ENCODE data around the gene LOX. TPM values are rescaled to one million over a fixed set of nuclear protein-coding genes. Genes with fewer than 3 reads are reported as not detected.
A peak's percentile ranks its signal among the peaks of the same experiment; 100 is the strongest.
"Not testable (repeated sequence)": the region's sequence is repeated elsewhere in the genome, so short reads cannot be mapped to it uniquely, and the experiment has no call there.

LOX gene
- total RNA-seq, 1 experiment from 2014 or later: 59.7 TPM

DNA sequence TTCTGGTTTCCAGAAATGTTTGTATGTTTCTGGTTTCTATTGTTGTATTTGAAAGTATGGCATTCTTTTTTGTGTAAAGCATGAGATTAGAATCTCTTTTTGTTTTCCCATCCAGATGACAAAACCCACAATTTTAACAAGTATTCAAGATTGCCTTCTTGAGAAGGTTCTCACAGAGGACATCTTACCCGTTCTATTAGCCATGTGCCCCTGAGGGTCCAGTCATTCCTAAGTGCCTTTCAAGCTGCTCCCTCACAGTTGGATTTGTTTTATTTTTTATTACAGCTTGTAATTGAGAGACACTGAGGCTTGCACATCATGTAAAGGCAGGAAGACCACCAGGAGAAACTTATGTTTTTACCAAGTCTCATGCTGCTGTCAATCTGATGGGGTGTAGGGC is 19.3 kb upstream of the LOX start:
- no peak for DNase-seq (ENCODE audit: low read depth)

DNA sequence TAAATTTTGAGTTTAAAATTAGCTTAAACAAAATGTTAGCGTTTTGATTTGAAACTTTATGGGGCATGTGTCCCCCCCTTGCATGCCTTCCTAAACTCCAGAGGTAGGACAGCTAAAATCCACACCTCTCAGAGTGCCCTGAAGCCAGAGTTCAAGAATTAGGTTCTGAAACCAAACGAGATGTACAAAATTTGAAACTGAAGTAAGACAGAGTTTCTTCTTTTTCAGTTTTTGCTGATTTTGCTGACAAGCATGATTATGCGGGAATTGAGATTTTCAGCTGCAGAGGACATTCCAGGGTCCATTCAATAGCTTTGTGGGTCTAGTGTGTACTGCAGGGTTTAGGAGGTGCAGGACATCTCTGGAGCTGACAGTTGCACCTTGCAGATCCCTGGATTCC is 17.1 kb upstream of the LOX start:
- no peak for DNase-seq (ENCODE audit: low read depth)

DNA sequence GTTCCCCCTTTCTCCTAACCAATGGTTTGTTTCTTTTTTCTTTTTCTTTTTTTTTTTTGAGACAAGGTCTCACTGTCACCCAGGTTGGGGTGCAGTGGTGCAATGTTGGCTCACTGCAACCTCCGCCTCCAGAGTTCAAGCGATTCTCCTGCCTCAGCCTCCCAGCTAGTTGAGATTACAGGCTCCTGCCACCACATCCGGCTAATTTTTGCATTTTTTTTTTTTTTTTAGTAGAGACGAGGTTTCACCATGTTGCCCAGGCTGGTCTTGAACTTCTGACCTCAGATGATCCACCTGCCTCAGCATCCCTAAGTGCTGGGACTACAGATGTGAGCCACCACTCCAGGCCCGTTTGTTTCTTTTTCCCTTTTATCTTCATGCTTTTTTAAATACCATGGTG is 16.2 kb upstream of the LOX start:
- not testable (repeated sequence) for DNase-seq (ENCODE audit: low read depth)

GRCh38 chr5:122093415-122094180 is 15.5 kb upstream of the LOX start:
- DNase-seq (ENCODE audit: low read depth): no peak

DNA sequence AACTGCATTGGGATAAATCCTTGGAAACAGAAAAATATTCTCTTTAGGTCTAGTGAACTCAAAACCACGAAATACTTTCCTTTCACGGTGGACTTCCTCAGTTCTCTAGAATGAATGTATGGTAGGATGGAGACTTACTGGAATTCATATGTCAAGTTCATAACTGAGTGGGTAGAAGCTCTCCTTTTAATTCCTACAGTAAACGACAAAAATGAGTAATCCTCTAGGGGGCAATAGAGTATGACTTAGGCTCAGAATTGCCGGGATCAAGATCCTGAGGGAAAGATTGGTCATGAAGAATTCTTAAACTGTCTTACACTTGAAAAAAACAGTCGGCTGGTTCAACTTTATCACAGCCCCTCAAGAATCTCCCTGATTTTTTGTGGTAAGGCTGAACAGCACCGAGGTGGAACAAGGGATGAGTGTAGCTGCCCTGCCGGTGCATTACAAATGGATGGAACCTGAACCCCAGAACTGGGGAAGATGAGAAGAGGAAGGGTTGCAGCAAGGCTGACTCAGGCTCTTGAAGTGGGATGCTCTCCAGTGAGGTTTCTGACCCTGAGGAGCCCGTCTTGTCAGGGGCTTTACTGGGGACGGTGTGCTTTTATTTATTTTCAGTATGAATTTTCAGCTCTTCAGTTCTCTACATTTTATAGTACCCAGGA is 14.0 kb upstream of the LOX start:
- DNase-seq (ENCODE audit: low read depth): peak; percentile 60

DNA sequence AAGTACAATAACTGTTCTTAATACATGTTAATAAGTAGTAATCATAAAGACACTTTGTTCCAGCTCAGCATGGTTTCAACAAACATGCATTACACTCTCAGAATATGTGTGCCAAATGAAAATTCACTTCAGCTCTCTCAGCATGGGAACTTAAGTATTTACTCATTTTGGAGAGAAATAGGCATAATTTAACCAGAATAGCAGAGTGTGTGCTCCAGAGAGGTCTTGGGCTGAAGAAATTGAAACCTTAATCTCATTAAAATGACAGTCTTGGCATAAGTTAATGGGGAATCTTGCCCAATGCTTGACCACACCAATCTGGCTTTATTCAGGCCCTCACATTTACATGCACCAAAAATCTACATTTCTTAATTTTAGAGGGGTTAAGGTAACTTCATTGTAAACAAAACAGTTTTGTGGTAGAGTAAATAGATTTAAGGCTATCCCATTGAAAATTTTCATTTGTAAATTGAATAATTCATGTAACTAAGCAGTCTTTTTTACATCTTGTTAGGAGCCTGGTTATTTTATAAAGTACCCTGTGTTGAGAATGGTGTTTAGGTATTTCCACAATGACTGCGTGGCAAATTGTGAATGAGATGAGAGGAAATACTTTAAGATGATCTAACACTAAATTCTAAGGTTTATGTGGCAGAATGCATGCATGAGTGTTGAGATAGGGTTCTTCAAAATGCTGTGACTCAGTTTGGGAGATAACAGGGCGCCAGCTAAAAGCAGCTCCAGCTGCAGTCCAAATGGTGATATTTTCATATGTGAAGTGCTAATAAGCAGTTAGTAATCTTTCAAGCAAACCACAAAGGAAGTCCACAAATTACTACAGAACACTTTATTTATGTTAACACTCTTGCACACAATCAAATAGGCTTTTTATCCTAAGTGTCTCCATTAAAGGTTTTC is 11.3 kb upstream of the LOX start:
- peak; percentile 90 for DNase-seq (ENCODE audit: low read depth)

GRCh38 chr5:122085041-122085440 is 7.0 kb upstream of the LOX start:
- DNase-seq (ENCODE audit: low read depth): no peak

GRCh38 chr5:122083535-122083934 is 5.5 kb upstream of the LOX start:
- no peak for DNase-seq (ENCODE audit: low read depth)

DNA sequence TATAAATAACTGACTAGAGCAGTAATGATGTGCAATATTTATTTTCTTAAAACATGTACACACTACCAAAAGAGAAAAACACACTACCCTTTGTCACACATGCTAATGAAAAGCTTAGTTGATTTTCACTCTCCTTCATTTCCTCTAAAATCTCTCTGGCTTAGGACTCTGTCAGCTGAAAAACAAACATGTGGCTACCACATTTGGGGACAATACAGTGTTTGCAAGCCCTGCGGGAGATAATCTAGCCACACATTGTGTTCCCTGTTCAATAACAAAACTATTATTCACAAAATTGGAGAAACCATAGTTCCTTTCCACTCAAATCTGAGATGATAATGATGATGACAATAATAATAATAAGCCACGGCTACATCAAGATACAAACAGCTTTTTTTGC is 3.5 kb upstream of the LOX start:
- no peak for DNase-seq (ENCODE audit: low read depth)

DNA sequence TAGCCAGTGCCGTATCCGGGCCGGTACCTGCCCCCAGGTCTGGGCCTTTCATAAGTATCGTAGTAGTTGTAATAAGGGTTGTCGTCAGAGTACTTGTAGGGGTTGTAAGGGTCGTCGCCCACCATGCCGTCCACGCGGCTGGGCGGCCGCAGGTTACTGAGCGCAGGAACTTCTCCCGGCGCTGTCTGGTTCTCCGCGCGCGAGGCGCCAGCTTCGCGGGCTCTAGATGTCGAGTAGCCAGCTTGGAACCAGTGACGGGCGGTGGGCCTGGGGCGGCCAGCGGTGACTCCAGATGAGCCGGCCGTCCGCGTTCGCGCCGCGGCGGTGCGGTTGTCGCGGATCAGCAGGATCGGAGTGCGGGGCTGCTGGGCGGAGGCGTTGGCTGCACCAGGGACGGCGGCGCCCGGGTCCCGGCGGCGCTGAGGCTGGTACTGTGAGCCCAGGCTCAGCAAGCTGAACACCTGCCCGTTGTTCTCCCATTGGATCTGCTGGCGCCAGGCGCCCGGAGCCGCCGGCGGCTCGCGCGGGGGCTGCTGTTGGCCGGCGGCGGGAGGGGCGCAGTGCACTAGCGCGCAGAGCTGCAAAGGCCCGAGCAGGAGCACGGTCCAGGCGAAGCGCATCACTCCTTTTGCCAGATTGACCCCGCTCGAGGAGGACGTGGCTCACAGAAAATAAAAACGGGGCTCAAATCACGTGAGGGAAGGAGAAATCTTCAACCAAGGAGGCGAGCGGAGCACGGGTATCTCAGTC is 518 bp downstream of the LOX start:
- peak; percentile 63 for DNase-seq (ENCODE audit: low read depth)

GRCh38 chr5:122076669-122077365 is 1.2 kb downstream of the LOX start:
- peak; percentile 90 for DNase-seq (ENCODE audit: low read depth)

DNA sequence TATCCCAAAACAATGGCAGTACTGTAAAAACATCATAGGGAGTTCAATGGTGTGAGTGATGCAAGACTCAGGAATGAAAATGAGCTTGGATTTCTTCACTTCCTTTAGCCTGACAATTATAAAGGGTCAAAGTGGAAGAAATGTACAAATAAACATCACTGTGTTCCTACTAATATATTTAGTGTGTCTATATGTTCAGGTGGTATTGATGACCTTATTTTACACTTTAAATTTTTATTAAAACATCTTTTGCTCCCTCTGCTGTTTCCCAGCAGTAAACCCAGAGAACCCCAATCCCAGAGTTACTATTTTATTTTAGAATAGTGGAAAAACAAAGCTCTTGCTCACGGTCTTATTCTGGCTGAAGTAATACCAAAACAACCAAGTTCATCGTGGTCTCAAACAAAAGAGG is 2.0 kb downstream of the LOX start:
- peak; percentile 30 for DNase-seq (ENCODE audit: low read depth)

- no peak for DNase-seq (ENCODE audit: low read depth)
Observed at GRCh38 chr5:122073864-122074263, 4.2 kb downstream of the LOX start.

GRCh38 chr5:122073018-122073417 is 5.0 kb downstream of the LOX start:
- no peak for DNase-seq (ENCODE audit: low read depth)

DNA sequence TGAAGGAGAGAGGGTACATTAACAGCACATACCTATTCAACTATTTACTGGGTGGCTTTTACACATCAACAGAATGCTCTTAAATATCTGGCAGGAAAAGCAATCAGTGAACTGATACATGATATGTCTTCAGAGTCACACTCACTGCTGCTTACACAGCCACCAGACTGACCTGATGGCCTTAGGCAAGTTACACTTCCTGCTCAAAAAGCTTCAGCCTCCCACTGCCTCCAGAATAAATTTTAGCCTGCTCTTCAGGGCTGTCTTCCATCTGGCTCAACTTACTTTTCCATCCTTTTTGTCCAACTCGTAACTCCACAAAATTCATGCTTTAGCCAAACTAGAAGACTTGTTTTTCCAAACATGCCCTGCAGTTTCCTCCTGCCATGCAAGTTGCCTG is 10.7 kb downstream of the LOX start:
- no peak for DNase-seq (ENCODE audit: low read depth)

DNA sequence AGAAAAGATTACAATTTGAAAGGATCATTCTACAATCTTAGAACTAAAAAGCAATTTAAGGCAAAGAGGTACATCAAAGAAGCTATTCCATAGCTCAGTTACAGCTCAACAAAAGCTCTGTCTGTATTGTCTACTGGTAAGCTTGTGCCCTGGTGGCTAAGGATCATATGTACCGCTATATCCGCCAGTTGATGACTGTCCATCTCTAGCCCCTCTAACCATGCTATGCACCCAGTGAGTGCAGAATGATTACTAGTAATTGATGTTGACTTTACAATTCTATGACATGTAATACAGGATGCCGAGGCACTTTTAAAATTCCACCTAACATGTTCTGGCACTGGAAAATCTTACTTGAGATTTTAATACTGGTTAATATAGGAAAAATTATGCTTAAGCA is 13.1 kb downstream of the LOX start:
- no peak for DNase-seq (ENCODE audit: low read depth)

GRCh38 chr5:122063836-122064235 is 14.2 kb downstream of the LOX start:
- no peak for DNase-seq (ENCODE audit: low read depth)

DNA sequence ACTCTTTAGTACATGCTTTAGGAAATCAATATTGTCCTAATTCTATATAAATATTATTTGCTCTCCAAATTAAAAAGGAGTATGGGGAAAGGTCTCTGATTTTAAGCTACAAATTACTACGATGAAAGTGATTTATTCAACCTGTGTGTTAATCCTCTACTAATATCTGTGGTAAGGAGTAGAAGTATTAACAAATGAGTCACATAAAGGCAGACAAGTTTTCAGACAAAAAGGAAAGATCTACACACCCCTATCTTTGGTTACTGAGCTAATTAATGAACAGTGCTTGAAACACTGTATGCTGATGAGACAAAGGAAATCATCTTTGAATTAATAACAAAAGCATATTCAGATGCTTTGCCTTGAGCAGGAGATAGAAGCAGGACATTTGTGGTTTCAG is 15.9 kb downstream of the LOX start:
- DNase-seq (ENCODE audit: low read depth): no peak

DNA sequence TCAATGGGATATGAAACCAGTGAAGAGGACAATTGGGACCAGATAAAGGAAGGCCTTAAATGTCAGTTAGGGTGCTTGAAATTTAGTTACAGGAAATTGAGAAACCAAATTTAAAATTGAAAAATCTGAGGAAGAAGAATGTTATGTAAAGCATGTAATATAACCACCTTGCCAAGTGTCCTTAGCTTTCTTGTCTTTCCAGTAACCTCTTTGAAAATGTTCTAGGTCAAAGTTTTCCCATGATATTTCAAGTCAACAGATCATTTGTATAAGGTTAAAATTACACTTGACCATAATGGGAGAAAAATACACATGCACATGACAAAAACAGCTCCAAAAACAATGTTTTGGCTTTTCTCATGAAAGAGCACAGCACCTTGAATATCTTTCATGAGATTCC is 21.1 kb downstream of the LOX start:
- no peak for DNase-seq (ENCODE audit: low read depth)

DNA sequence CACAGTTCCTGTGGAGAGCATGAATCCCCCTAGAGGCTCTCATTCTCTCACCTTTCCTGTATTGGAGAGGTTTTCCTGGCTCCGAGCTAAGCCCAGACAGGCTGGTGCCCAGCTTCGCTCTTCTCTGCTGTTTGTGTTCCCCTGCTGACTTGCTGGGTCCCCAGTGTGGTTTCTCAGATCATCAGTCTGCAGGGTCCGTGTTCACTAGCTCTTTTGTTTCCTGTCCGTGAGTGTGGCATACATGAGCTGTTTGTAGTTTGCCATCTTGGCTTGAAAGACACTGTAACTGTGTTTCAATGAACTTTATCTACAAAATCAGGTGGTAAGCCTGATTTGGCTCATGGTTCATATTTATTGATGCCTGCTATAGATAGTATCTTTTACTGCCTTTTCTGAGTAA is 23.8 kb downstream of the LOX start:
- no peak for DNase-seq (ENCODE audit: low read depth)
